IPS DF 4.7 (cell line): ENCODE data around the gene MRPL34.

Experiments
- DNase-seq: peaks from one replicate; pipeline ENCODE4 v3.0.0-alpha.2; 2013; ENCODE audit warnings: low spot score; ENCODE audit errors: extremely low read depth

Gene MRPL34

DNA sequence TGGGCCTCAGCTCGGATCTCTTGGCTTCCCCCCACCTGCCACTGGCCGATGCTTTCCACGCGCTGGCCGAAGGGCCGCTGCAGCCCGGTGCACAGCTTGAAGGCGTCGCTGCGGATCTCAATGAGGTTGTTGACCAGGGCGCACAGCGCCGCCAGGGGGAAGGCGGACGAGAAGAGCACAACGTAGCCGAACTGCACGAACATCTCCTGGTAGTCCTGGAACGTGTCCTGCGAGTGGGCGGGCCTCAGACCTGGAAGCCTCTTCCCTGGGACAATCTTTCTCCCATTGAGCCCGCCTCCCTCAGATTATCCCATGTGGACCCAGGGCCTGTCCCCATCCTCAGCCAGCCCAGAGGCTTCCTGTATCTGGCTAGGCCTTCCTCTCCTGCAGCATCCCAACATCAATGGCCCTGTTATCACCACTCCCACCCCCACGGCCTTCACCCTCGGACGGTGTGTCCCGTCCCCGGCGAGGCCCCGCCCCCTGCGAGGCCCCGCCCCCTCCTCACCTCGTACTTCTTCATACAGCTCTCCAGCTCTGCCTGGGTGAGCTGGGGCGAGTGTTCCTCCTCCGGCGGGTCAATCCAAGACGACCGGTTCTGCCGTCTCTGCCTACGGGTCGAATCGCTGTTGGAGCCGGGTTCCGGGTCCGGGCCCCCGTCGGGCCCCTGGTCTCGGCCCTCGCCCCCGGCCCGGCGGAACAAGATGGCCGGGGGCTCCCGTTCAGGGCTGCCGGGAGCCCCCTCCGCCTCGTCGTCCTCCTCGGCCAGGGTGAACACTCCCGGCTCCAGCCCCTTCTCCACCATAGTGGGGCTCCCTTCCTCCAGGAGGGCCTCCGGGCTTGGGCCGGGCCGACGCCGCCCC, 22.2 kb downstream of the MRPL34 start:
- DNase-seq: no peak

GRCh38 chr19:17328517-17329365, 23.1 kb downstream of the MRPL34 start:
- DNase-seq: no peak

DNA sequence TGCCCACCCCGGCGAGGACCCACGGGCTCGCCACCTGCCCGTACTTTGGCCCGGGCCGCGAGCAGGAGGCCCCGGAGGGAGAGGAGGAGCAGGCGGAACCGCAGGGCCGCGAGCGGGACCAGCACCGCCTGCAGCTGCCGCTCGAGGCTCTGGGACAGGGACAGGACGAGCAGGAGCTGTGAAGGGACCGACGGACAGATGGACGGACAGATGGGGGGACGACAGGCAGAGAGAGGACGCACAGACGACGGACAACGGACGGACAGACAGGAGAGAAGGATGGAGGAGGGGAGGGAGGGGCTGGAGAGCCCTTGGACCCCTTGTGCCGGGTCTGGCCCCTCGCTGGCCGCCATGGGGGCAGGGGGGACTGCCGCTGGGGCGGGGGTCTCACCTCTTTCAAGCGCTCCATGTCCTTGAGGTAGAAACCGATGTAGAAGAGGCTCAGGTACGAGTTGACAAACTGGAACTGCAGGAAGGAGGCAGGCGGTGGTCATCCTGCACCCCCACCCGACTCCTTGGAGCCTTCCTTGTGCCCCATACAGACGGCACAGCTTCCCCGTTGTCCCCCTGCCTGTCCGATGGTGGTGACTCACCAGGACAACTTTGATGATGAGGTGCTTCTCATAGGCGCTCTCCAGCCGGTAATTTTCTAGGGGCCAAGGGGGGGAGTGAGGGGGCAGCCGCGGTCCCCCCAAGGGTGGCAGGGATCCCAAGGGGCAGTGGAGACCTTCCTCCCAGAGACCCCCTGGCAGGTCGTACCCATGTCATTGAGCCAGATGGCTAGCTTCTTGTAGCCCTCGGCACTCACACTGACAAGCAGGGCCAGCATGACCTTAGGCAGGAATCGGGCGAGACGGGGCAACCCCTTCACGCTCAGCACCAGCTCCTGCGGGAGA, 23.9 kb downstream of the MRPL34 start:
- no peak for DNase-seq

- DNase-seq: no peak
Measured at GRCh38 chr19:17330262-17331044, 24.8 kb downstream of the MRPL34 start.

DNA sequence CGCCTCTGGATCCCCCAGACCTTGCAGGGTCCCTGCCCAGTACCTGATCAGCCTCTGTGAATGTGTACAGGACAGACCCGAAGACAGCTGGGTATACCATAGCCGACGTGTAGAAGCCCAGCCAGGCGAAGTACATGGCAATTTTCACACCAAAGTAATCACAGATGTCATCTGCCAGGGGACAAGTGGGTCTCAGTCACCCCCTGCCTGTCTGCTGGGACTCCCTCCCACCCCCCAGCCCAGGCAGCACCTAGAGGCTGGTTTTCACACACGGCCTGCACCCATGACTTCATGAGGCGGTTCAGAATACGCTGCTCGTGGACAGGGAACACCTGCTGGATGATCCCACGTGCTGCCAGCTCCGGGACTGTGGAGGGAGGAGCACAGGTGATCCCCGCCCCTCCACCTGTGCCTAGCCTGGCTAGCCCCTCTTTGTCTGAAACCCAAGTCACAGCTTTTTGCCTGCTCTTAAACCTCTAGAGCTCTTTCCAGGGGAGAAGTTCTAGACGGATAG, 25.4 kb downstream of the MRPL34 start:
- DNase-seq: no peak

DNA sequence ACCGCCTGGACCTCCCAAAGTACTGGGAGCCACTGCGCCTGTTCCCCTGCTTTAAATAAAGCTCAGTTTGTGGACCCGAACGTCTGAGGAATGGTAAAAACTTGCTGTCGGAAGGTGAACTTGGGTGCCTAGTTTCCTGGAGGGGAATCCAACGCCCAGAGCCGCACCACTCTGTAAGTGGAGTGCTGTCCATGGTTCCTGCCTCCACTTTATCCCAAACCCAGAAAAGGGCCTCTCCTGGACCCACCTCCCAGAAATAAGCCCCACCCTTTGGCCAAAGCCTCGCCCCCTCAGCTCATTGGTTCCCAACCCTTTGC, 26.6 kb downstream of the MRPL34 start:
- DNase-seq: no peak

- no peak for DNase-seq
Measured at GRCh38 chr19:17332677-17333581, 27.3 kb downstream of the MRPL34 start.

DNA sequence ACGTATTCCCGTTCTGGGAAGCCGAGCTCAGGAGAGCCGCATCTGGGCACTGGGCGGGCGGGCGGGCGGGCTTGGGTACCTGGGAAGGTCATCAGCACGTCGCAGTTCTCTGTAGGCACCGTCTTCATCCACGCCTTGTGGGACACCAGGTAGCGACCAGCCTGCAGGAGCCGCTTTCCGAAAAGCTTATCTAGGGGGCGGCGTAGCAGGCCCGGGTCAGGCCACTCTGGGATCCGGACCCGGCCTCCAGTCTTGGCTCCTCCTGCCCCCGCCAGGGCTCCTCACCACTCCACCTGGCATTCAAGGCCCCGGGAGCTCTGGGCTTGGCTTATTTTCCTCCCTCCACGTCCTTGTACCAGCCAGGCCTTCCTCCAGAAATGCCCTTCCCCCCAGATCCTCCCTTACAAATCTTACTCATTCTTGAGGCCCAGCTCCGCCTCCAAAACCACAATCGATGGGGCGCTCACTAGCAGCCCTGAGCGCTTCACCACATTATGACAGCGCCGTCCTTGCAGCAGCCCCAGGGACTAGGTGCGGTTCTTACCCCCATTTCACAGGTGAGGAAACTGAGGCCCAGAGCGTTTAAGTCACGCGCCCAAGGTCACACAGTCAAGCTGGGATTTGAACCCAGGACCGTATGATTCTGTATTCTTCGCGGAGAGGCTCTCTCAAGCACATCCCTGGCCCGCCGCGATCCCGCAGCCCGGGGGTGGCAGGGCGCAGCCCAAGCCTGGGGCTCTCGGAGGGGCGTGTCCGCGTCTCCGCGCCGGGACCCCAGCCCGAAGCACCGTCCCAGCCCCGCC, 28.1 kb downstream of the MRPL34 start:
- no peak for DNase-seq

DNA sequence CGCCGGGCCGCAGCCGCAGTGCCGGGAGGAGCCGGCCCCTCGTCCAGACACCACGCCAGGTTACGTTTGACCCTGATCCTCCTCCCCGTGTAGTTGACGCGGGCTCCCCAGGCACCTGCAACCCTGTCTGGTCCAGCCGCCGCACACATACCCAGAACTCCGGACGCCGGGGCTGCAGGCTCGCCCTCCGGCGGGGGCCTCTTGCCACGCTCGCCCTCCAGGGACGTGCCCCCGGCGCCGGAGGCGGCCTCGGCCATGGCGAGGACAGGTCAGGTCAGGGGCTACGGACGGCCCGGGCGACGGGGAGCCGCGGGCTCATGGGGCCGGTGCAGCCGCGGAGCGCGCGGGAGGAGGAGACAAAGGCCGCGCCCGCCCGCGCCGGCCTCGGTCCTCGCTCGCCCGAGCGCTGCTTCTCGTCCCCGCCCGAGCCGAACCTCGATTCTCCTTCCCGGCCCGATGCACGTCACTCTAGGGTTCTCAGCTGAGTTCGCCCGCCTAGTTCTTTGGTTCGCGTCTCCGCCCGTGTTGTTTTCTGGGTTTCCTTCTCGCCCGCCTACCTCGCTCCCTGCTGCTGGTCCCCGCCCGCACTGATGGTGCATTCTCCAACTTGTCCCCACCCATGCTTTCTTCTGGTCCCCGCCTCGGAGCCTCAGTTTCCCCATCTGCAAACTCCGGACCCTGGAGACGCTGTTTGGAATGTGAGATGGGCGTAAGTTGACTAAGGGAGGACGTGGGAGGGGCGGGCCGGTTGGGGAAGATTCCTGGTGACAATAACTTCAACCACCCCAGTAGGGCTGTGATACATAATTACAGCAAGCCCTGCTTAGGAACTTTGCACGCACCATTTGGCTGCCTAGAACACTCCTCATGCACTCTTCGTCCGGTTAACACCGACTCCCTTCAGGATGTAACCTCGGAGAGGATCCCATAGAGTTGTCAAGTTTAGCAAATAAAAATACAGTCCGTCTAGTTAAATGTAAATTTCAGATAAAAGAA, 29.0 kb downstream of the MRPL34 start, which contains the start of gene ANO8:
Gene ANO8, minus strand, starts transcription at position 442 of the 996 bp plus-strand sequence. Its CDS starts 185 bp downstream, at position 257.
- DNase-seq: no peak

DNA sequence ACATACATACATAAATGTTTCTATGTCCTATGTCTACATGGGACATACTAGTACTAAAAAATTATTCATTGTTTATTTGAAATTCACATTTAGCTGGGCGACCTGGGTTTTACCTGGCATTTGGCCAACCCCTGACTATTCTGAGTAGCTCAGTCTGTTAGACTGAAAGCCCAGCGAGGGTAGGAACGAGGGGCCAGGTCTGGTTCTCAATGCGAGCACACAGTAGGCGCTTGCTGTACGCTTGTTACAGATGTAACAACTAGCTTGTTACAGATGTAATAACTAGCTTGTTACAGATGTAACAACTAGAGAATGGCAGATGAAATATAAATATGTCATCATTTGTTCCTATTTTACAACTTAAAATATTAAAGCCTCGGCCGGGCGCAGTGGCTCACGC, 29.9 kb downstream of the MRPL34 start:
- no peak for DNase-seq

- DNase-seq: no peak
Measured at GRCh38 chr19:17336872-17337674, 31.4 kb downstream of the MRPL34 start, which contains the start of gene GTPBP3. Gene GTPBP3 (plus strand): TSS chr19:17337553. CDS start chr19:17337612, 59 bp downstream.

- DNase-seq: no peak
Measured at GRCh38 chr19:17337675-17338432, 32.2 kb downstream of the MRPL34 start.

GRCh38 chr19:17338433-17339078, 32.9 kb downstream of the MRPL34 start:
- DNase-seq: no peak

DNA sequence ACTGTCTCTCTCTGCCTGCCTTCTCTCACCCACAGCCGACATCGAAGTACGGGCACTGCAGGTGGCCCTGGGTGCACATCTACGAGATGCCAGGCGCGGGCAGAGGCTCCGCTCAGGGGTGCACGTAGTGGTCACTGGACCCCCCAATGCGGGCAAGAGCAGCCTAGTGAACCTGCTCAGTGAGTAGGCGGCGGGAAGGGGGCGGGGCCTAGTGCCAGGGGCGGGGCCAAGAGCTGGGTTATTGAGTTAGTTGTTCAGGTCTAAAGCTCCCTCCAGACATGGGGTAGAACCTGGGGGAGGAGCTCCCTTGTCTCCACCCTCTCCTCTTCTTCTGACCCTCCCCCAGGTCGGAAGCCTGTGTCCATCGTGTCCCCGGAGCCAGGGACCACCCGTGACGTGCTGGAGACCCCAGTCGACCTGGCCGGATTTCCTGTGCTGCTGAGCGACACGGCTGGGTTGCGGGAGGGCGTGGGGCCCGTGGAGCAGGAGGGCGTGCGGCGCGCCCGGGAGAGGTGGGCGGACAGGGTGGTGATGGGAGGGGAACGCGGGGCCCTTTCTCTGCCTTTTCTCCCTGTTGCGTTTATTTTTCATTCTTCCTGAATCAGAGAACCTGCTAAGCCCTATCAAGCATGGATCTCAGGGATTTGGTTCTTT, 33.5 kb downstream of the MRPL34 start:
- DNase-seq: no peak
